Activated B cell treated with CpG ODN at 0.5 μM for 24 hours (primary cell): Measurements from ENCODE around the gene SEMA4G. TPM values are rescaled to one million over a fixed set of nuclear protein-coding genes. Genes with fewer than 3 reads are reported as not detected.

Source experiments
- ATAC-seq: fragments of 200-7000 bp; cut with Tn5 transposase; one replicate; pipeline ENCODE4 v1.10.0; 2021; ENCODE audit warnings: low read depth, mild to moderate bottlenecking, moderate library complexity
- CTCF ChIA-PET: fragments of 350-600 bp; sonication (Branson Sonifier 250); formaldehyde crosslinking; loops from one replicate; lab custom pipeline; 2021; ENCODE audit warnings: antibody characterized with exemption; lab: Charles Lee
- POLR2A ChIA-PET: fragments of 350-600 bp; sonication (Branson Sonifier 250); formaldehyde crosslinking; loops from one replicate; lab custom pipeline; 2021; ENCODE audit warnings: antibody characterized with exemption; lab: Charles Lee
- DNase-seq: peaks from one replicate; pipeline ENCODE4 v3.0.0; 2022
- H3K27ac Mint-ChIP-seq: one replicate; pipeline ENCODE4 v1.8.0; 2020; ENCODE audit warnings: mixed read lengths
- H3K27me3 Mint-ChIP-seq: one replicate; pipeline ENCODE4 v1.8.0; 2021; ENCODE audit warnings: mixed read lengths
- H3K36me3 Mint-ChIP-seq: one replicate; pipeline ENCODE4 v1.8.0; 2021; ENCODE audit warnings: low read depth, mixed read lengths
- H3K4me1 Mint-ChIP-seq: one replicate; pipeline ENCODE4 v1.8.0; 2021; ENCODE audit warnings: mixed read lengths
- H3K4me3 Mint-ChIP-seq: one replicate; pipeline ENCODE4 v1.8.0; 2020; ENCODE audit warnings: mild to moderate bottlenecking, mixed read lengths
- H3K9me3 Mint-ChIP-seq: one replicate; pipeline ENCODE4 v1.8.0; 2020; ENCODE audit warnings: mixed read lengths
- intact Hi-C: fragments of 100-400 bp; cut with micrococcal nuclease; formaldehyde crosslinking; loops from one replicate; pipeline ENCODE4 v1.15.1; 2024
- total RNA-seq: library from RNA; stranded (reverse); gene quantifications from 2 replicates; pipeline ENCODE4 v1.2.3, GENCODE V29; 2022
- TF ChIP-seq, protein P1 (sequence below): fragments of 200-600 bp; IDR thresholded peaks from one replicate; pipeline ENCODE4 v1.8.0; 2022; ENCODE audit warnings: antibody characterized with exemption, mild to moderate bottlenecking

Gene SEMA4G
- total RNA-seq, 1 donor from 2014 or later, result 0.60 TPM

DNA sequence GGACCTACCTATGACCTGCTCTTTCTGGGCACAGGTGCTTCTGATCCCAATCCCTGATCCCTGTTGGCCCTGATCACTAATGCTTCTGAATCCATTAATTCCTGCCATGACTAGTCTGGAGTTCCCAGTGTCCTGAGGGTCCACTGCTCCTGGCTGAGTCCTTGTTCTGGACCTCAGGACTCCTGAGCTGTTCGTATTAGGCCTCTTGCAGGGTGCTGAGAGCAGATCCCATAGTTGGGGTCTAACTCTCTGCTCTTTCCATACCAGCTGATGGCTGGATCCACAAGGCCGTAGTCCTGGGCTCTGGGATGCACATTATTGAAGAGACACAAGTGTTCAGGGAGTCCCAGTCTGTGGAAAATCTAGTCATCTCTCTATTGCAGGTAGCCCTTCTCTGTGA lies 11.0 kb downstream of the SEMA4G start:
- Mint-ChIP-seq H3K36me3 (peaks cover 47% of the 10 kb centered on the region), H3K27me3 (no peaks in the 10 kb centered on the region), H3K4me3 (no peak overlapping the region), H3K9me3 (no peaks in the 10 kb centered on the region), H3K4me1 (peaks cover under 1% of the 10 kb centered on the region), H3K27ac (no peak overlapping the region)
- intact Hi-C loops, result no loop called here
- CTCF ChIA-PET, result no interaction called here
- TF ChIP-seq, protein P1, sequence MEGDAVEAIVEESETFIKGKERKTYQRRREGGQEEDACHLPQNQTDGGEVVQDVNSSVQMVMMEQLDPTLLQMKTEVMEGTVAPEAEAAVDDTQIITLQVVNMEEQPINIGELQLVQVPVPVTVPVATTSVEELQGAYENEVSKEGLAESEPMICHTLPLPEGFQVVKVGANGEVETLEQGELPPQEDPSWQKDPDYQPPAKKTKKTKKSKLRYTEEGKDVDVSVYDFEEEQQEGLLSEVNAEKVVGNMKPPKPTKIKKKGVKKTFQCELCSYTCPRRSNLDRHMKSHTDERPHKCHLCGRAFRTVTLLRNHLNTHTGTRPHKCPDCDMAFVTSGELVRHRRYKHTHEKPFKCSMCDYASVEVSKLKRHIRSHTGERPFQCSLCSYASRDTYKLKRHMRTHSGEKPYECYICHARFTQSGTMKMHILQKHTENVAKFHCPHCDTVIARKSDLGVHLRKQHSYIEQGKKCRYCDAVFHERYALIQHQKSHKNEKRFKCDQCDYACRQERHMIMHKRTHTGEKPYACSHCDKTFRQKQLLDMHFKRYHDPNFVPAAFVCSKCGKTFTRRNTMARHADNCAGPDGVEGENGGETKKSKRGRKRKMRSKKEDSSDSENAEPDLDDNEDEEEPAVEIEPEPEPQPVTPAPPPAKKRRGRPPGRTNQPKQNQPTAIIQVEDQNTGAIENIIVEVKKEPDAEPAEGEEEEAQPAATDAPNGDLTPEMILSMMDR, result no peak
- POLR2A ChIA-PET, result no interaction called here
- DNase-seq (no peak), ATAC-seq (no peak)

DNA sequence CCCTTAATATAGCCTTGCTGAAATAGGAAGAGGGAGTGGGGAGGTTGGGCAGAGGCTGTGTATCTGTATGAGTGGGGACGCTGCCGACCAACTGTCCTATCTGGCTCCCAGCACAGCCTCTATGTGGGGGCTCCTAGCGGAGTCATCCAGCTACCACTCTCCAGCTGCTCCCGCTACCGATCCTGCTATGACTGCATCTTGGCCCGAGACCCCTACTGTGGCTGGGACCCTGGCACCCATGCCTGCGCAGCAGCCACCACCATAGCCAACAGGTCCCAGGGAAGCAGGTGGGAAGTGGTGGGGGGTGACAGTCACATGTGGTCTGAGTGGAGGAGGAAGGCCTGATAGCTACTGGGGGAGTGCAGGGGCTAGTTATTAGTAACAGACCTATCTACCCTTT lies 11.4 kb downstream of the SEMA4G start:
- peaks cover 51% of the 10 kb centered on the region for H3K36me3 Mint-ChIP-seq
- H3K4me3 Mint-ChIP-seq, result no peak overlapping the region
- POLR2A ChIA-PET, result no interaction called here
- intact Hi-C loops, result no loop called here
- peaks cover 4% of the 10 kb centered on the region for H3K4me1 Mint-ChIP-seq
- no peaks in the 10 kb centered on the region for H3K27me3 Mint-ChIP-seq
- H3K27ac Mint-ChIP-seq, result no peak overlapping the region
- no peak for ATAC-seq
- no peak for DNase-seq
- CTCF ChIA-PET, result no interaction called here
- TF ChIP-seq, protein P1, result no peak
- H3K9me3 Mint-ChIP-seq, result no peaks in the 10 kb centered on the region

DNA sequence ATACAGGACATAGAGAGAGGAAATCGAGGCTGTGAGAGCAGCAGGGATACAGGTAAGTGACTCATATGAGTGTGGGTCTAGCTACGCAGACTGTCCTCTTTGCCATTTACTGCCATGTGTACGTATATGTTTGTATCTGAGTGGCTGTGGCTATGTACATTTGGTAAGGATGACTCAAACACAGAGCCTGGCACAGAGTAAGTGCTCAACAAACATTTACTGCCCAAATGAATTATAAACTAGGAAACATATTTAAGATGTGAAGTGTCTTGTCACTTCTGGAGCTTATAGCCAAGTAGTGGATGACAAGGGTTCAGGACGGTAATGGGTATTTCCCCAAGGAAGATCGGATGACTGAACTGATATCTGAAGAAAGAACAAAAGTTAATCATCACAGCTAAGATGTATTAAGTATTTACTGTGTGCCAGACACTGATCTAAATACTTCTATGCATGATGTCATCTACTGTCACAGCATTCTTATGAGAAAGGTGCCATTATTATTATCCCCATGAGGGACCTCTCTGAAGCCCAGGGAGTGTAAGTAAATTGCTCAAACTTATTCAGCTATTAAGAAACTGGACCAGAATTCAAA lies 12.0 kb downstream of the SEMA4G start:
- Mint-ChIP-seq H3K4me1 (peaks cover 10% of the 10 kb centered on the region), H3K27me3 (no peaks in the 10 kb centered on the region), H3K9me3 (no peaks in the 10 kb centered on the region), H3K4me3 (no peak overlapping the region), H3K36me3 (peaks cover 54% of the 10 kb centered on the region), H3K27ac (no peak overlapping the region)
- no peak for ATAC-seq
- POLR2A ChIA-PET, result no interaction called here
- CTCF ChIA-PET, result no interaction called here
- DNase-seq, result no peak
- intact Hi-C loops, result no loop called here
- TF ChIP-seq, protein P1, result no peak

DNA sequence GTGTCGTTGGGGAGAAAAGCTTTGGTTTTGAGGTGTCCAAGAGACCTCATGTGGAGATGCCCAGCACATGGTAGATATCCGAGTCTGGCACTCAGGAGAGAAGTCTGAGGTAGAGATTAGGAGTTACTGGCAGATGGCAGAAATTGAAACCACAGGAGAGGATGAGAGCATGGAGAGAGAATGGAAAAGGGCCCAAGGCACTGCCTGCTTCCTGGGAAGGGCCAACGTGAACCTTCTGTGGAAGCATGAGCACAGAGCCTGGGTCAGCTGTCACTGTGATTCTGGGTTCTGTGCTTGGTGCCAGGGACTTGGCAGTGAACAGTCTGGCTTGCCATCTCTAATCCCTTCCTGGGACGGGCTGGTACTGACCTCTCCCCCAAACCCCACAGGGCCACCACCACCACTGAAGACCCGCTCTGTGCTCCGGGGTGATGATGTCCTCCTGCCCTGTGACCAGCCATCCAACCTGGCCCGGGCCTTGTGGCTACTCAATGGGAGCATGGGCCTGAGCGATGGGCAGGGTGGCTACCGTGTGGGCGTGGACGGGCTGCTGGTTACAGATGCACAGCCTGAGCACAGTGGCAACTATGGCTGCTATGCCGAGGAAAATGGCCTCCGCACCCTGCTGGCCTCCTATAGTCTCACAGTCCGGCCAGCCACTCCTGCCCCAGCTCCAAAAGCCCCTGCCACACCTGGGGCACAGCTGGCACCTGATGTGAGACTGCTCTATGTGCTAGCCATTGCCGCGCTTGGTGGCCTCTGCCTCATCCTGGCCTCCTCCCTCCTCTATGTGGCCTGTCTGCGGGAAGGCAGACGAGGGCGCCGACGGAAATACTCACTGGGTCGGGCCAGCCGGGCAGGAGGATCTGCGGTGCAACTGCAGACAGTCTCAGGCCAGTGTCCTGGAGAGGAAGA lies 13.9 kb downstream of the SEMA4G start:
- TF ChIP-seq, protein P1, result no peak
- Mint-ChIP-seq H3K4me3 (no peak overlapping the region), H3K36me3 (peaks cover 57% of the 10 kb centered on the region), H3K27me3 (no peaks in the 10 kb centered on the region), H3K9me3 (no peaks in the 10 kb centered on the region), H3K27ac (no peak overlapping the region), H3K4me1 (peaks cover 29% of the 10 kb centered on the region)
- ChIA-PET POLR2A (no interaction called here), CTCF (no interaction called here)
- intact Hi-C loops, result no loop called here
- ATAC-seq (no peak), DNase-seq (no peak)

DNA sequence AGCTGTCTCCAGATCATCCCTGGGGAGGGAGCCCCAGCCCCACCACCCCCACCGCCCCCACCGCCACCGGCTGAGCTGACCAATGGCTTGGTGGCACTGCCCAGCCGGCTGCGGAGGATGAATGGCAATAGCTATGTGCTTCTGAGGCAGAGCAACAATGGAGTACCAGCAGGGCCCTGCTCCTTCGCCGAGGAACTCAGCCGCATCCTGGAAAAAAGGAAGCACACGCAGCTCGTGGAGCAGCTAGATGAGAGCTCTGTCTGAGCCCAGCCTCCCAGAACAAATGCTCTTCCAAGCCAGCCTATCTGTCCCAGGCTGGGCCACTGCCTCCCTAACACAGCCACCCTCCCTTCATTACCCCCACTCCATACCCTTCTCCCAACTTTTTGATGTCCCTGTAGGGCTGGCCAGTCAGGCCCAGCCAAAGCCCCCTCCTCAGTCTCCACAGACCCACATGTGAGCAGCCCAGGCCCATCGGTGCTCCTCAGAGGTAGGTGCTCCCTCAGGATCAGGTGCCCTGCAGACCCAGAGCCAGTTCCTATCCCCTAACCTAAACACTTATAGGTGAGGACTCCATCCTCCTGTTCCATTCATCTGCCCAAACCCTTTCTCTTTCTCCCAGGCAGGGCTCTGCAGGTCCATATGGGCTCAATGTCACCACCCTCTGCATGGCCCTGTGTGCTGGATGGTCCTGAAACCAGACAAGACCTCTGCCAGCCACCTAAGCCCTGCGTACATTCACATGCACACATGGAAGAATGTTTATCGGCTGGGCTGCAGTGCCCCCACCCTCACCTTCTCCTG lies 14.8 kb downstream of the SEMA4G start:
- ChIA-PET CTCF (interaction anchor here (6.0 kb wide), 1 partner anchor 13 kb away, joined by 34 read pairs; no protein-coding TSS in a partner anchor), POLR2A (no interaction called here)
- Mint-ChIP-seq H3K36me3 (peaks cover 56% of the 10 kb centered on the region), H3K27me3 (no peaks in the 10 kb centered on the region), H3K4me3 (peak overlapping the region; percentile 12), H3K4me1 (peaks cover 35% of the 10 kb centered on the region), H3K27ac (no peak overlapping the region), H3K9me3 (no peaks in the 10 kb centered on the region)
- intact Hi-C loops, result no loop called here
- TF ChIP-seq, protein P1, result no peak
- no peak for ATAC-seq
- no peak for DNase-seq
